IPS-18c (cell line): ENCODE results near the gene MTCL1.

ENCODE experiments used
- H3K4me3 ChIP-seq: 2 replicates; pipeline ENCODE4 v1.7.0; 2013; ENCODE audit warnings: low read depth, mild to moderate bottlenecking, low read length, moderate library complexity; ENCODE audit not compliant: insufficient read depth
- H3K9me3 ChIP-seq: one replicate; pipeline ENCODE4 v1.6.1; 2013; ENCODE audit warnings: mild to moderate bottlenecking, low read length, moderate library complexity; ENCODE audit not compliant: control insufficient read depth, insufficient read depth

Gene MTCL1

GRCh38 chr18:8705961-8706790 lies 820 bp downstream of the MTCL1 start:
- Histone ChIP-seq H3K9me3 (peaks cover 2% of the 10 kb centered on the region), H3K4me3 (peak overlapping the region; percentile 73)

- peaks cover 2% of the 10 kb centered on the region for H3K9me3 ChIP-seq
- peak overlapping the region; percentile 73 for H3K4me3 ChIP-seq
Measured at GRCh38 chr18:8706791-8707555, 1.6 kb downstream of the MTCL1 start.

- Histone ChIP-seq H3K9me3 (peaks cover 2% of the 10 kb centered on the region), H3K4me3 (peak overlapping the region; percentile 73)
Measured at GRCh38 chr18:8707556-8708300, 2.4 kb downstream of the MTCL1 start.

- peaks cover 2% of the 10 kb centered on the region for H3K9me3 ChIP-seq
- H3K4me3 ChIP-seq, result no peak overlapping the region
Measured at GRCh38 chr18:8708670-8709069, 3.3 kb downstream of the MTCL1 start.

GRCh38 chr18:8709248-8710059 lies 4.1 kb downstream of the MTCL1 start:
- Histone ChIP-seq H3K9me3 (peaks cover 2% of the 10 kb centered on the region), H3K4me3 (no peak overlapping the region)

- H3K4me3 ChIP-seq, result no peak overlapping the region
- no peaks in the 10 kb centered on the region for H3K9me3 ChIP-seq
Measured at GRCh38 chr18:8711736-8712135, 6.4 kb downstream of the MTCL1 start.

GRCh38 chr18:8713691-8714090 lies 8.3 kb downstream of the MTCL1 start:
- Histone ChIP-seq H3K9me3 (no peaks in the 10 kb centered on the region), H3K4me3 (no peak overlapping the region)

GRCh38 chr18:8715599-8715998 lies 10.2 kb downstream of the MTCL1 start:
- Histone ChIP-seq H3K9me3 (no peaks in the 10 kb centered on the region), H3K4me3 (no peak overlapping the region)

- H3K4me3 ChIP-seq, result peak overlapping the region; percentile 25; the same call in 1 of the 2 replicates
- no peaks in the 10 kb centered on the region for H3K9me3 ChIP-seq
Measured at GRCh38 chr18:8717011-8717770, 11.8 kb downstream of the MTCL1 start.

GRCh38 chr18:8718401-8718913 lies 13.1 kb downstream of the MTCL1 start:
- H3K4me3 ChIP-seq, result no peak overlapping the region
- H3K9me3 ChIP-seq, result no peaks in the 10 kb centered on the region

GRCh38 chr18:8719192-8719591 lies 13.8 kb downstream of the MTCL1 start:
- H3K4me3 ChIP-seq, result no peak overlapping the region
- H3K9me3 ChIP-seq, result no peaks in the 10 kb centered on the region

- no peak overlapping the region for H3K4me3 ChIP-seq
- no peaks in the 10 kb centered on the region for H3K9me3 ChIP-seq
Measured at GRCh38 chr18:8720141-8720540, 14.8 kb downstream of the MTCL1 start.

GRCh38 chr18:8721094-8721669 lies 15.8 kb downstream of the MTCL1 start:
- Histone ChIP-seq H3K9me3 (no peaks in the 10 kb centered on the region), H3K4me3 (no peak overlapping the region)

GRCh38 chr18:8721716-8722115 lies 16.4 kb downstream of the MTCL1 start:
- Histone ChIP-seq H3K4me3 (no peak overlapping the region), H3K9me3 (no peaks in the 10 kb centered on the region)

GRCh38 chr18:8722946-8723820 lies 17.8 kb downstream of the MTCL1 start:
- Histone ChIP-seq H3K9me3 (no peaks in the 10 kb centered on the region), H3K4me3 (no peak overlapping the region)
